Fibroblast of pulmonary artery (primary cell): Measurements from ENCODE around the gene CYP4F2.
"Not testable (repeated sequence)": the region's sequence is repeated elsewhere in the genome, so short reads cannot be mapped to it uniquely, and the experiment has no call there.

Experiments
- DNase-seq: peaks from one replicate; pipeline ENCODE4 v3.0.0-alpha.2; 2010; ENCODE audit warnings: low read depth
- H3K4me3 ChIP-seq: replicated peaks from 2 replicates; pipeline ENCODE4 v1.5.1; 2011; ENCODE audit warnings: low read depth, mild to moderate bottlenecking, control low read depth, low read length, moderate library complexity
- TF ChIP-seq, protein P1 (sequence below): IDR thresholded peaks from 2 replicates; pipeline ENCODE4 v1.5.1; 2011; ENCODE audit warnings: mild to moderate bottlenecking, control low read depth, low read length, inconsistent platforms; ENCODE audit errors: missing control alignments

The CYP4F2 gene

DNA sequence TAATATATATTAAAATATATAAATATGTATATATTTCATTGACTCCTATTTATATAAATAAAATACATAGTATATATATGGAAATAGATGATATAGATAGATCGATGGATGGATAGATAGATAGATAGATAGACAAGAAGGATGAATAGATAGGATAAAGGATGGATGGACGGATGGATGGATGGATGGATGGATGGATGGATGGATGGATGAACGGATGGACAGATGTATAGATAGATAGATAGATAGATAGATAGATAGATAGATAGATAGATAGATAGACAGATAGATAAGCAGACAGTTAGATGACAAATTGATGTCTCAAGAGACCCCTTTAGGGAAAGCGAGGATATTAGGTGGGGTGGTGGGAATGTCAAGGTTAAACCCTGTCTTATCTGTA lies 21.4 kb upstream of the CYP4F2 start:
- TF ChIP-seq, protein P1, sequence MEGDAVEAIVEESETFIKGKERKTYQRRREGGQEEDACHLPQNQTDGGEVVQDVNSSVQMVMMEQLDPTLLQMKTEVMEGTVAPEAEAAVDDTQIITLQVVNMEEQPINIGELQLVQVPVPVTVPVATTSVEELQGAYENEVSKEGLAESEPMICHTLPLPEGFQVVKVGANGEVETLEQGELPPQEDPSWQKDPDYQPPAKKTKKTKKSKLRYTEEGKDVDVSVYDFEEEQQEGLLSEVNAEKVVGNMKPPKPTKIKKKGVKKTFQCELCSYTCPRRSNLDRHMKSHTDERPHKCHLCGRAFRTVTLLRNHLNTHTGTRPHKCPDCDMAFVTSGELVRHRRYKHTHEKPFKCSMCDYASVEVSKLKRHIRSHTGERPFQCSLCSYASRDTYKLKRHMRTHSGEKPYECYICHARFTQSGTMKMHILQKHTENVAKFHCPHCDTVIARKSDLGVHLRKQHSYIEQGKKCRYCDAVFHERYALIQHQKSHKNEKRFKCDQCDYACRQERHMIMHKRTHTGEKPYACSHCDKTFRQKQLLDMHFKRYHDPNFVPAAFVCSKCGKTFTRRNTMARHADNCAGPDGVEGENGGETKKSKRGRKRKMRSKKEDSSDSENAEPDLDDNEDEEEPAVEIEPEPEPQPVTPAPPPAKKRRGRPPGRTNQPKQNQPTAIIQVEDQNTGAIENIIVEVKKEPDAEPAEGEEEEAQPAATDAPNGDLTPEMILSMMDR = no peak
- H3K4me3 ChIP-seq = no peak overlapping the region
- no peak for DNase-seq

DNA sequence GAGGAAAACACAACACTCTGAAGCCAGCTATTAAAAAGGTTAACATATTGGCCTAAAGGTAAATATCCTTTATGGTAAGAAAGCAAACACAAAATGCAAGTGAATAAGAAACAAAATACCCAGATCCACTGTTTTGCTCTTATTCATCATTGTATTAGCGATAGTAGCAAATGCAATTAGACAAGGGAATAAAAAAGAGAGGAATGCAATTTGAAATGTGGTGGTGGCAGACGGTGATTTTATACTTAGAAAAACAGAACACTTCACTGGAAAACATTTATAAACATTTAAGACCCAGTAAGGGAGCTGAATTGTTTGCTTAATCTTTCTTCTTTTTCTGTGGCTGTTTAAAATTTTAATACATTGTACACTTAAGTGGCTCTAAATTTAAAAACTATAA lies 17.2 kb upstream of the CYP4F2 start:
- TF ChIP-seq, protein P1 = no peak
- H3K4me3 ChIP-seq = no peak overlapping the region
- DNase-seq = no peak

DNA sequence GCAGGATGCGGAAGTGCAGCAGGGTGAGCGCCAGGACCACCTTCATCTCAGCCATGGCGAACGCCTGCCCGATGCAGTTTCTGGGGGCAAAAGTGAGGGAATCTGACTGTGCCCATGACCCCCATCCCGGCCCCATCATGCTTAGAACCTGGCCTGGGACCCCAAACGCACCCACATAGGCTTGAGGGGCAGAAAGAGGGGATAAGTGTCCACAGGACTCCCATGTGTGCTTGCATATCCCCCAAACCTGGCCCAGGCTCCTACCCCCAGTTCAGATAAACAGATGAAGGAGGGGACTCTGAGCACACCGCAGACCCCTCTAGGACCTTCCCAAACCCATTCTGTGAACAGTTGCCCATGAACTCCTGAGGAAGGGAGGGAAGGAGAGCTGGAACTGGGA lies 16.0 kb upstream of the CYP4F2 start:
- no peak overlapping the region for H3K4me3 ChIP-seq
- no peak for DNase-seq
- TF ChIP-seq, protein P1 = no peak

DNA sequence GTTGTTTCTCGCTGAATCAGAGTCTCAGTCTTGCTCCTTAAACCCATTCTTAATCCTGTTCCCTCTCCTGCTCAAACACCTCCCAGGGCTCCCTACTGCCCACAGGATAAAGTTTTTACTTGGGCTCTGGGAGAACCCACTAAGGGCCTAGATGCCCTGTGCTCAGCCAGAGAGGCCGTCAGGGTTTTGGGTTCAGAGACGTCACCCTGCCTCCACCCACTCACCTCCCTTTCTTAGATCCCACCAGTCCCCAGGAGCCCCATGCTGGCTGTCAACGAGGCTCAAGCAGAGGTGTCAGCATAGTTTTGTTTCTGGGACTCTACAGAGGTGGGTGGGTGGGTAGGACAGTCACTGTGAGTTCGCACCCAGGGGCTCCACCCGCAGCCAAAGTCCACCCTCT lies 15.5 kb upstream of the CYP4F2 start:
- no peak overlapping the region for H3K4me3 ChIP-seq
- TF ChIP-seq, protein P1 = no peak
- DNase-seq = no peak

DNA sequence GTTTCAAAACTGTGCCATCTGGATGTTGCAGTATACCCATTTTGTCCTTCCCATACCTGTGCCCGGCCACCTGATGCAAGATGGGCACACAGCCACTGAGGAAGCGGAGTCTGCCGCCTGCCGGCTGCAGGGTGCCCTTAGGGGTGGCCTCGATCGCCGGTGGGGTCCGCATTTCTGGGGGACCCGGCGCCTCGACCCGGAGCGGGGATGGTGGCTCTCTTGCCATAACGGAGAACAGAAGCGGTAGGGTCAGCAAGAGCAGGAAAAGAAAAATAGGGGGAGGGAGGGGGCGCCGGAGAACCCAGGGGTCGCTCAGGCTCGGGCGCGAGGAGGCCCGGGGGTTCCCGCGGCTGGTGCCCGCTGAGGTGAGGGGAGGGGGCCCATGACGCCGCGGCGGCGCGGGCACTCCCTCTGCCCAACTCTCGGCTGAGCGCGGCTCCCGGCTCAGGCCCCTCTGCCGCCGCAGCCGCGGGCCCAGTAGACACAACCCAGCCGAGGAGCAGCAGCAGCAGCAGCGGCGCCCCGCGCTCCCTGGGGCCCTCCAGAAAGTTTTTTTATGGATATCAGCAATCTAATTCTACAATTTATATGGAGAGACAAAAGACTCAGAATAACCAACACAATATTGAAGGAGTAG lies 13.8 kb upstream of the CYP4F2 start:
- TF ChIP-seq, protein P1 = no peak
- H3K4me3 ChIP-seq = no peak overlapping the region
- DNase-seq = no peak

DNA sequence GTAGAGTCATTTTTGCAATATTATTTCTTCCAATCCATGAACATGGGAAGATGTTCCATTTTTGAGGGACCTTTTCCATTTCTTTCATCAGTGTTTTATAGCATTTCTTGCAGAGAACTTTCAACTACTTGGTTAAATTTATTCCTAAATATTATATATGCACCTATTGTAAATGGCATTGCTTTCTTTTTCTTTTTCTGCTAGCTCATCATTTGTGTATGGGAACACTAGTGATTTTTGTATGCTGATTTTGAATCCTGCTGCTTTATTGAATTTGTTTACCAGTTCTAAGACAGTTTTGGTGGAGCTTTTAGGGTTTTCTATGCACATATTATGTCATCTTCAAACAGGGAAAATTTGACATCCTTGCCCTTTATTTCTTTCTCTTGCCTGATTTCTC lies 7.2 kb upstream of the CYP4F2 start:
- TF ChIP-seq, protein P1 = no peak
- H3K4me3 ChIP-seq = no peak overlapping the region
- DNase-seq = no peak

DNA sequence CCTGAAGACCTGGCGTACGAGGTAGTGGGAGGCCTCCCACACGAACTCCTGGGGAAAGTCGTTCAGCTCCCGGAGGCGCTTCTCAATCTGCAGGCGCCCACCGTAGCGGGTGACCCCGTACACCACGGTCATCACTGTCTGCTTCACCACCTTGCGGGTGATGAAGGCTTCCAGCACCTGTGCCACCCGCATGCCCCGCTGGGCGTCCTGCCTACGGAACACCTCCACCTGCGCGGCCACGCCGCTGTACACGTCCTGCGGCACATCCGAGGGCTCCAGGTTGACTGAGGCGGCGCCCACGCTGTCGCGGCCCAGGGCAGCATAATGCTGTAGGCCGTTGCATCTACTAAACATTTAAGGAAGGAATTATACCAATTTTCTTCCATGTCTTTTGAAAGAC lies 5.0 kb upstream of the CYP4F2 start:
- DNase-seq, H3K4me3 ChIP-seq: not testable (repeated sequence)

DNA sequence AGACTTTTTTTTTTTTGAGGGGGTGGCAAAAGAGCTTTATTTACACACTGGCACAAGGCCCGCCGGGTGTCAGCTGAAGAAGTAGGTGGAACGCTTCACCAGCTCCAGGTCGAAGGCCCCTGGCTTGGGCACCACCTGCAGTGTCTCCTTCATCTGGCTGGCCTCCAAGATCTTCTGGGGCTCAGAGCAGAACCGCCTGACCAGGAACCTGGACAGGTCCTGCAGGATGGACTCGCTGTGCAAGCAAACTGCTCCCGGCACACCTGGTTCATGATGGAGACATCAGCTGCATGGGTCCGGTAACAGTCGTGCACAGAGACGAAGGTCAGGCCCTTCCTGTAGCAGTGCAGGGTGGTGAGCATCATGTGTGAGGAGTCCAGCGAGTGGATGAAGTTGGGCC lies 4.4 kb upstream of the CYP4F2 start:
- H3K4me3 ChIP-seq = no peak overlapping the region
- no peak for DNase-seq
- TF ChIP-seq, protein P1 = no peak
